Glomerular endothelial cell (primary cell): ENCODE data around the gene IGF2R. TPM values are rescaled to one million over a fixed set of nuclear protein-coding genes. Genes with fewer than 3 reads are reported as not detected.
"Not testable (repeated sequence)": the region's sequence is repeated elsewhere in the genome, so short reads cannot be mapped to it uniquely, and the experiment has no call there.

Experiments used
- DNase-seq: peaks from one replicate; pipeline ENCODE4 v3.0.0-alpha.2; 2011; ENCODE audit warnings: low read depth, low spot score; ENCODE audit errors: extremely low read depth
- total RNA-seq: library from RNA; depleted of rRNA; stranded (reverse); fragments of >200 nt; gene quantifications from 2 replicates; pipeline ENCODE4 v1.2.3, GENCODE V29; 2015

The IGF2R gene
- total RNA-seq, 1 donor from 2014 or later = 191 TPM

DNA sequence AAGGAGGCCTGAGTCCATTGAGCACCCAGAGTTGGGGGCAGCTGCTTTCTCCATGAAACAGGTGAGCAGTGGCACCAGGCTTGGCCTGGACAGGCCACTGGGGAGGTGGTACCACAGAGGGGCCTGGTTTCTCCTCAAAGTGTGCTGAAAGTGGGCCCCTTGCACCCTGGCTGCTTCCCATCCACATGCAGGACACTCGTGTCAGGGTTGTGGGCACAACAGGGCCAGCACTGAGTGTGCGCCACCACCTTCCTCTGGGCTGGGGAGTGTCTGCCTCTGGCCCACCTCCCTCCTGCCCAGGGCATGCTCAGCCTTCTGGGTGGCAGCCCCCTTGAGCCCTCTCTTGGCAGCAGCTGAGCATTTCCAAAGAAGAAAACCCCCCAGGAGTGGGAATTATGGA lies 147.5 kb downstream of the IGF2R start:
- DNase-seq = no peak

DNA sequence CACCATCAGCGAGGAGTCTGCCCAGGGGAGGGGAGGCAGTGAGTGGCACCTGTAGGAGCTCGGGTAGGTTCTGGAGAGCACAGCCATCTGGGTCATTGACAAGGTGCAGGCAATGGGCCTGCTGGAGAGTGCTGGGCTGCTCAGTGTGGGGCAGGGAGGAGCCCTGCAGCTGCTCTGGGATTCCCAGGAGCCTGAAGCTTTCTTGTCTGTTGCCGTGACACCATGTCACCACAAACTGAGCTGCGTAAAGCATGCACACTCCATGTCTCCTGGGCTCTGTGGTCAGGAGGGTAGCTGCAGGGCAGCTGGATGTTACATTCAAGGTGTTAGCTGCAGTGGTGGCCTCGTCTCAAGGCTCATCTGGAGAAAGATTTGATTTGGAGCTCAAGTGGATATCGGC lies 148.3 kb downstream of the IGF2R start:
- no peak for DNase-seq

GRCh38 chr6:160118620-160119229 lies 149.8 kb downstream of the IGF2R start:
- no peak for DNase-seq

GRCh38 chr6:160120087-160120486 lies 151.2 kb downstream of the IGF2R start:
- no peak for DNase-seq

DNA sequence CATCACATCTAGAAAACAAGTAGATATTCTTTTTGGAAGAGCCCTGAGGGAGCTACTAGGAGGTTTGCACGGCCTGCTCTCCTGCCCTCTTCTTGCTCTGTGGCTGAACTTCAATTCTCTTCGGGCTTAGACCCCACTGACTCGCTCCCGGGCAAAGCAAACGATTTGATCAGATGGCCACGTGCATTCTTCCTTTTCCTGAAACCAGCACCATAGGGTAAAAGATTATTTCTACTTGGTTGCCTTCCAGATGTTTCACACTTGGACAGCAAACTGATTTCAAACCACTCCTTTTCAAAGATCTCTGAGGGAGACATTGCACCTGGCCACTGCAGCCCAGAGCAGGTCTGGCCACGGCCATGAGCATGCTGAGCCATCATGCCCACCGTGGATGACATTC lies 152.7 kb downstream of the IGF2R start, which contains the start of gene SLC22A1:
SLC22A1 (plus strand) TSS at position 258 of the 400 bp plus-strand sequence; CDS start at position 379, 121 bp downstream.
- DNase-seq = no peak

DNA sequence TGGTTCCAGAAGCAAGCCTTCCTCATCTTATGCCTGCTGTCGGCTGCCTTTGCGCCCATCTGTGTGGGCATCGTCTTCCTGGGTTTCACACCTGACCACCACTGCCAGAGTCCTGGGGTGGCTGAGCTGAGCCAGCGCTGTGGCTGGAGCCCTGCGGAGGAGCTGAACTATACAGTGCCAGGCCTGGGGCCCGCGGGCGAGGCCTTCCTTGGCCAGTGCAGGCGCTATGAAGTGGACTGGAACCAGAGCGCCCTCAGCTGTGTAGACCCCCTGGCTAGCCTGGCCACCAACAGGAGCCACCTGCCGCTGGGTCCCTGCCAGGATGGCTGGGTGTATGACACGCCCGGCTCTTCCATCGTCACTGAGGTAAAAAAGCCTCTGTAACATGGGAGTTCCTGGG lies 153.1 kb downstream of the IGF2R start:
- DNase-seq = no peak

- no peak for DNase-seq
These were observed 153.9 kb downstream of the IGF2R start for GRCh38 chr6:160122744-160123143.

- no peak for DNase-seq
These were observed 155.1 kb downstream of the IGF2R start for GRCh38 chr6:160124007-160124406.

DNA sequence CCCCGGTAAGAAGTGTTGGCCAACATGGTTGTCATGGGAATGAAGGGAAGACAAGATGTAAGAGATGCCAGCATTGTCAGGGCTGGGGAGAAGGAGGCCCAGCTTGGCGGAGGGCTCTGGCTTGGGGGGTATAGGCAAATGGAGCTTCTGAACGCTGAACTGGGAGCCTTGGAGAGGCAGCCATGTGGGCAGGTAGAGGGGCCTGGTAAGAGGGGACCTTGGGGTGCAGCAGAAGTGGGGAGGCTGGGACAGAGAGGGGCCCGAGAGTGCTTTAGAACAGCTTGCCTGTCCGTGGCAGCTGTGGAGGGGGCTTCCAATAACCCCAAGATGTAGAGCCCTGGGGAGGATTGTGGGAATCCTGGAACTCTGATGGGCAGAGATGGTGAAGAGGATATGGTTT lies 155.7 kb downstream of the IGF2R start:
- DNase-seq = no peak

DNA sequence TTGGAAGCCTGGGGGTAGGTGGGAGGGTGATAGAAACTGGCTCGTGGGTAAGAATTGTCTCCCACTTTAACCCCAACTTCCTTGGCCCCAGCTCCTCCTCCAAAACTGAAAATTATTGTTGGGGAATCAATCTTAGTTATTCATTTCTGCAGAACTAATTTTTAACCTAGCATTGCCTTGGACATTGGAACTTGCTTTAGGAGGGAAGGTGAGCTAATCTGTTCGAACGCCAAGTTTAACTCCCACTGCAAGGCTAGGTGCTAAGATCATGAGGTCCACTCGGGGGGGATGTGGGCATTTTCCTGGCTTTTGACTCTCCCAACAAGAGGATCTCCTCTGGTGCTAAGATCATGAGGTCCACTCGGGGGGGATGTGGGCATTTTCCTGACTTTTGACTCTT lies 156.2 kb downstream of the IGF2R start:
- DNase-seq = not testable (repeated sequence)

DNA sequence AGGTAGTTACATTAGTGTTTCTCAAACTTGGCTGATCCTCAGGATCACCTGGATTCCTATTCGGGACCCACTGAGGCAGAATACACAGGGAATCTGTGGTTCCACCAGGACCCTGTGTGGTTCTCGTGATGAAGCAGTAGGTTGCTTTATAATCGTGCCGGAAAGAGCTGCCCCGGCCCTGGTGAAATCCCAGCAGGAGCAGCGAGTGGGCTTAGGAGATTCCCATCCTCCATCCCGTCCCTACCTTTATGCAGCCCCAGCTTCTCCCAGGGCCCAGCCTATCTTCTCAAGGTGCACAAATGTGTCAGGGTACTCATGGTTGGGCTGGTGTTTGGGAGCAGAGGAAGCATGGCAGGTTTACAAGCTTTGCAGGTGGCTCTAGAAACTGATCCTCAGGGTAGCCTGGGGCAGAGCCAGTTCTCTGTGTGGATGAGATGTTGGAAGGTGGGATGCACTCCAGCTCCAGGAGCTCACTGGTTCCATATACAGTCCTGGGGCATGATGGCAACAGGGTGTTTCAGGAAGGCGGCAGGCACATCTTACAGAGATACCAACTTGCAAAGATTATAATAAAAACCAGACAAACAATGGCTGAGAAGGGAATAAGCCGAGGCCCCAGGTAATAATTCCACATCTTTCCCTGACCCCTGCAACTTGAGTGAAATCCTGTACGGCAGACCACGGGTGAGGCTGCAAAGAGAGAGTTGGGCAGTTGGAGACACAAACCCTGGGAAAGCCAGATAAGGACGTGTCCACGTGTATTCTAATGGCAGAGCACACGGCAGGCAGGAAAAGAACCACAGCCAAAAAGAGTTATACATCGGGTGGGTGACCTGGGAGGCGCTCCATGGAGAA lies 158.6 kb downstream of the IGF2R start:
- DNase-seq = no peak

DNA sequence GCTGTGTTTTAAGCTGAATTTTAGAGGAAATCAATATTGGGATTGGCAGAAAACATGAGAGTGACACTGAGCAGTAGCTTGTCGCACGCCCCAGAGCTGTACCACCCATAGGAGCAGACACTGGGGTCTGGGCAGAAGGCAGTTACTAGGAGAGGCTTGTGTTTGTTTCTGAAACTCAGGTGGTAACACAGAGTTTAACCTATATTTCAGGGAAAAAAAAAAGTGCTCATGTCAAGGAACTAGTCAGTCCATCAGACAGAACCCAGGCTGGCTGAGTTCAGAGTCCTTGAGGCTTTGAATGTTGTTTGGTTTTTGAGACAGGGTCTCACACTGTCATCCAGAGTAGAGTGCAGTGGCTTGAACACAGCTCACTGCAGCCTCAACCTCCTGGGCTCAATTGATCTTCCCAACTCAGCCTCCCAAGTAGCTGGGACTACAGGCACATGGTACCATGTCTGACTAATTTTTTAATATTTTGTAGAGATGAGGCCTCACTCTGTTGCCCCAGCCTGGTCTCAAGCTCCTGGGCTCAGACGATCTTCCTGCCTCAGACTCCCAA lies 159.3 kb downstream of the IGF2R start:
- no peak for DNase-seq

DNA sequence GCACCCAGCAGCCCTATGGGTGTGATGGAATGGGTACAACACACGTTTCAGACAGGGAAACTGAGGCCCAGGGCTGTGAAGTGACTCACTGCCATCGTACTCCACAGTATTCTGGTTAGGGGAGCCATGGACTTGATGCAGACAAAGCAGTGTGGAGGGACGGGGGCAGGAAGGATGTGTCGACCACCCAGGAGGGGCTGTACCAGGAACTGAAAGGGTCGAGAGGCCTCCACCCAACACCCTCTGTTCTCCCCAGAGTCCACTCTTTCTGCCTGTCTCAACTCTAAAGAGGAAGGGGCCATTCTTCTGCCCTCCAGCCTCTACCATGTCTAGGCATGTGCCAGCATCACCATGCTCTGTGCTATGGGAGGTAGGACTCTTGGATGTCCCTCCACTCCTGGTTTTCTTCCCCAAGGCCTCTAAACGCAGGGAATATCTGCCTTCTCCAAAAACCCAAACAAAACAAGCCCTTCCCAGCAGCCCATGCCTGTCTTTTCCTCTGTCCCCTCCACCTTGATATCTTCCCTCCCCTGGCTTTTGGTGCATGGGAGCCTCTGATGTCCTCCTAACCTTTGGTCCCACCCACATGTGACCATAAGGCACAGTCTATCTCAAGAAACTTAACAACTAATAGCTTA lies 160.1 kb downstream of the IGF2R start:
- no peak for DNase-seq

DNA sequence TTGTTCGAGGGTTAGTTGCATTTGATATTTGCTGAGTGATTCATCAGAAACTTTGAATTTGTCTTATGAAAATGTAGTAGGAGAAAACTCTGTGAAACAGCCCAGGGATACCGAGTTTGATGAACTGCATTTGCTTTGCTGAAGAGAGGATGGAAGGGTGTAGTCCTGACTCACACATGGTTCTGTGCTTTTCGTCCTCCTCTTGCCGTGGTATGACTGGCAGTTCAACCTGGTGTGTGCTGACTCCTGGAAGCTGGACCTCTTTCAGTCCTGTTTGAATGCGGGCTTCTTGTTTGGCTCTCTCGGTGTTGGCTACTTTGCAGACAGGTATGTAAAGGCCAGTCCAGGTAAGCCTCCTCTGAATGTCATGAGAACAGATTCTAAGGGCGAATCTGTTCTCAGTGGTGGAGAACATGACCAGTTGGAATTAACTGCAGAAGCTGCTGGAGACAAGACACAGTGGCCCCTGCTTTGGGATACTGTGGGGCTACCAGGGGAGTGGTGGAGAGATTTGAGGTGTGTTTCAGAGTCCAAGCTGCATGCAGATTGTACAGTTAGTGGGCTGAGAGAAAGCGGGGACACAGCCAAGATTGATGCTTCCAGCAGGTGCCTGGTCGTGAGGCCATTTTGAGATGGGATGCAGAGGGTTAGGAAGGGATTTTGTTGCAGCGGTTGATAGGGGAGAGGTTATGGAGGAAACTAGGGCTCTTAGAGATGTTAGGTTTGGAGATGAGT lies 161.2 kb downstream of the IGF2R start:
- DNase-seq = no peak

- no peak for DNase-seq
These were observed 162.0 kb downstream of the IGF2R start for GRCh38 chr6:160130729-160131484.

- no peak for DNase-seq
These were observed 162.9 kb downstream of the IGF2R start for GRCh38 chr6:160131636-160132296.

DNA sequence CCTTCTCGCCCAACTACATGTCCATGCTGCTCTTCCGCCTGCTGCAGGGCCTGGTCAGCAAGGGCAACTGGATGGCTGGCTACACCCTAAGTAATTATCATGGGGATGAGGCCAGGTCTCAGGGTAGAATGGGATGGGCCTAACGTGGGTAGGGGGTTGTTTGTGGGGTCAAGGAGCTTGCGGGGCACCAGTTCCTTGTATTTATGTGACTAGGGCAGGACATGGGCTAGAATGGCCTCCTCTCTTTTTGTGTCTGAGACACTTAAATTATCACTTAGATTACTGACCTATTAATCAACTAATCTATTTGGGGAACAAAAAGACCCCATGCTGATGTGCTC lies 163.4 kb downstream of the IGF2R start:
- no peak for DNase-seq

DNA sequence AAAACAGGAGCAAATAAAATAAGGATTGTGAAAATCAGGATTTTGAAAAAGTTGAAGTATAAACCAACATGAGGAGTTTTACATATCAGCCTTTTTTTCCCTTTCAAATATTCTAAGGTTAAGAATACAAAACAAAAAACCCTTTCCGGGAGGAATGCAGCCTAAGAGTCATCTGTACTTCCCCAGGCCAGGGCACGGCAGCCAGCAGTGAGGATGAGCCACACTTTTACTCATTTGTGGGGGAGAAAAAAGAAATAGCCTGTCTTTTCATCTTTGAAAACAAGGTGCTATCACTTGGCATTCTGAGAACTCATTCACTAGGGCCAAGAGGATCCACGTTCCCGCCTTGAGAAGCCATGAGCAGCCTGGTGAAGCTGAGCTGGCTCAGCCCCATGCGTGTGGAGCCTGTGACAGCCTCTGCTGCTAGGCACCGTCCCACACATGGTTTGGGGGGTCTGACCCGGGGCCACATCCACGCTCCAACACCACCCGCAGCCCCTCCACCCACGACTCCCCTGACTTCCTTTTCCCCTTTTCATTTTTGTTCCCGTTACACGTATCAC lies 164.0 kb downstream of the IGF2R start:
- DNase-seq = no peak
